NCI-H1694 treated with DMSO at 0.1 percent for 48 hours (cell line): ENCODE measurements around the gene PMP22.
"Not testable (repeated sequence)": the region's sequence is repeated elsewhere in the genome, so short reads cannot be mapped to it uniquely, and the experiment has no call there.

ENCODE experiments used
- DNase-seq: peaks from one replicate; lab custom pipeline; 2025; lab: John Stamatoyannopoulos, UW

The PMP22 gene

DNA sequence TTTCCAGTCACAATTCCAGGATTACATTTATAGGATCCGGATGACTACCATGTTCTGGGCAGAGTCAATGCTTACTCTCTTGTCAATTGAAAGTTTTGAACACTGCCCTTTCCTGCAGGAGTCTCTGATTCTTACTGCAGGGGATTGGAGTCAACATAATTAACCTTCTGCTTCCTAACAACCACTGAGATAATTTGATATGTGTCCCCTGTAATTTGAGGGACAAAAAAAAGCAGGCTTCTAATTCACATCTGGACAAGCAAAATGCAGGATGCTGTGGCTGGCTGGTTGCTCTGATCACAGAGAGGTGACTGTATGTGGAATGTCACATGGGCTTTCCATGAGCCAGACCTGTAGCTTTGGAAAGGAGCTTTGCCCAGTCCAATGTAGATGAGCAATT lies 54.9 kb downstream of the PMP22 start:
- no peak for DNase-seq

DNA sequence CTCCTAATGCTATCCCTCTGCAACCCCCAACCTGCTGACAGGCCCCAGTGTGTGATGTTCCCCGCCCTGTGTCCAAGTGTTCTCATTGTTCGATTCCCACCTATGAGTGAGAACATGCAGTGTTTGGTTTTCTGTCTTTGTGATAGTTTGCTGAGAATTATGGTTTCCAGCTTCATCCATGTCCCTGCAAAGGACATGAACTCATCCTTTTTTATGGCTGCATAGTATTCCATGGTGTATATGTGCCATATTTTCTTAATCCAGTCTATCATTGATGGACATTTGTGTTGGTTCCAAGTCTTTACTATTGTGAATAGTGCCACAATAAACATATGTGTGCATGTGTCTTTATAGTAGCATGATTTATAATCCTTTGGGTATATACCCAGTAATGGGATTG lies 62.1 kb downstream of the PMP22 start:
- DNase-seq: not testable (repeated sequence)

DNA sequence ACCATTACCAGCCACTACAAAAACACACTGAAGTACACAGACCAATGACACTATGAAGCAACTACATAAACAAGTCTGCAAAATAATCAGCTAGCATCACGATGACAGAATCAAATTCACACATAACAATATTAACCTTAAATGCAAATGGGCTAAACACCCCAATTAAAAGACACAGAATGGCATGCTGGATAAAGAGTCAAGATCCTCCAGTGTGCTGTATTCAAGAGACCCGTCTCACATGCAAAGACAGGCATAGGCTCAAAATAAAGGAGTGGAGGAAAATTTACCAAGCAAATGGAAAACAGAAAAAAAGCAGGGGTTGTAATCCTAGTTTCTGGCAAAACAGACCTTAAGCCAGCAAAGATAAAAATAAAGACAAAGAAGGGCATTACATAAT lies 64.6 kb downstream of the PMP22 start:
- DNase-seq: not testable (repeated sequence)

DNA sequence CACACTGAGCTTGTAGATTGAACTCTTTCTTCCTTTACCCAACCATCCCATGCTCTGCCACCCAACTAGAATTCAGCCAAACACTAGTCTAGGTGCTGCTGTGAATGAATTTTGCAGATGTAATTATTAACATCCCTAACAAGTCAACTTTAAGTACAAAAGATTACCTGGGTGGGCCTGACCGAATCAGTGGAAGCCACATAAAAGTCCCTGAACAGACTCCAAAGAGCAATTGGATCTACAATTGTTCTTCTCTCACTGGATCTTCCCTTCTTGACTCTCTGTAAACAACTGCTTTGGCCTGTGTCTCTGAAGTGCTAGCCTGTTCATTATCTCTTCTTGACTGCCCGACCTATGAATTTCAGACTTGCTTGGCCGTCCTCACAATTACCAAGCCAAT lies 67.9 kb downstream of the PMP22 start:
- no peak for DNase-seq

DNA sequence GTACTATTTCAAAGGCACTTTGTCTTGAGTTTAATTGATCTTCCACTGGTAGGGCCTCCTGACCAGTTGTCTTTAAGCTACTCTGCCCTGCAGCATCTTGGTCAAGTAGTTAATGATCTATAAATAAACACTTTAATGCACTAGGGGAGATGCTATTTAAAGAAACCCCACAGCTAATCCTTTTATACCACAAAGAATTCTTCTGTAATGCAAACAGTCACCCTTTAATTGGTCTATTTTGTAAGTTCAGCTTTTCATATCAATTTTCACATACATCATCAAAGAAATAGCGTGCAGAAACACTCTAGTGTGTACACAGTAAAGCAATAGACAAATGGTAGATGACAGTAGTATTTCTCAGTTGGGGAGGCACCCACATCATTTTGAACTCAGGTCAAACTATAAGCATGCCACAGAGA lies 70.3 kb downstream of the PMP22 start:
- no peak for DNase-seq

DNA sequence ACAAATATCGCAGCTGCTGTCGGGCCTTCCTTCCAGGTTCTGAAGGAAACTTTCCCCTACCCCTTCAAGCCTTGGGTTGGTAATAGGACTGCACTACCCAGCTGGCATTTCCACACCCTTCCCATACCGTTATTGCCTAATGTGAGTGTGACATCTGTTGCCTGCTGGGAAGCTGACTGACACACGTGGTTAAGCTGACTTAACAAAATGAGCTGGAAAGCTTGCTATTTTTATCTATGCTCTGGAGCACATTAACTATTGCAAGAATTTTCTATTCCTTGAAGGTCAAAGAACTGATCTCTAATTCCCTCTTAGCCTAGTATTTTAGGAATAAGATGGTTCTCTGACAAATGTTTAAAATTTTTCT lies 79.5 kb downstream of the PMP22 start:
- no peak for DNase-seq

DNA sequence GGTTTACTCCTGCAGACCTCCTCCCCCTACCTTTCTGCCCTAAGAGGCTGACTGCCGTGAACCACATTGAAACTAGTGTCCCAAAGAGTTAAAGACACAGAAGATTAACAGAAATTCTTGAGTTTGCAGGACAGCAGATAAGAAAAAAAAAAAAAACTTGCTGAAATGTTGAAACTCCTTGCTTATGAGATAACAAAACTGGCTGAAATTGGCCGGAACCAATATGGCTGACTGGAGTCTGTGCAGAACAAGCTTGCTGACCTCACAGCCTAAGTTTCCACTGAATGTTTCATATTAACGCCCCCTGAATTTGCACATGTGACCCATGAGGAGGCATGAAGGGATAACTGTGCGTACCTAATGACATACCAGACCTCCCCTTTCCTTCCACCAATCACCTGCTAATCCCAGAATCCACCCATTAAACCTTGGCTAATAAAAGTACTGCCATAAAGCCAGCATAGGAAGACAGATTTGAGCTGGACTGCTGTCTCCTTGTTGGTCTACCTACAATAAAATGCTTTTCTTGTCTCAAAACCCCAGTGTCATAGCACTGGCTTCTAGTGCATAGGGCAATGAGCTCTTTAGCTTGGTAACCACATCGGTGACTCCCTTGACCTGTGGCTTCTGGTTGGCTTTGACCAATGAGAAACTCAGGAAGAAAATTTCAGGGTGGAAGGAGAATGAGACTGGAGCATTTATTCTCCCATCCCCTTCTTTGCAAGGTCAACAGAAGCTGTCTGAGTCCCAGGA lies 80.1 kb downstream of the PMP22 start:
- no peak for DNase-seq

DNA sequence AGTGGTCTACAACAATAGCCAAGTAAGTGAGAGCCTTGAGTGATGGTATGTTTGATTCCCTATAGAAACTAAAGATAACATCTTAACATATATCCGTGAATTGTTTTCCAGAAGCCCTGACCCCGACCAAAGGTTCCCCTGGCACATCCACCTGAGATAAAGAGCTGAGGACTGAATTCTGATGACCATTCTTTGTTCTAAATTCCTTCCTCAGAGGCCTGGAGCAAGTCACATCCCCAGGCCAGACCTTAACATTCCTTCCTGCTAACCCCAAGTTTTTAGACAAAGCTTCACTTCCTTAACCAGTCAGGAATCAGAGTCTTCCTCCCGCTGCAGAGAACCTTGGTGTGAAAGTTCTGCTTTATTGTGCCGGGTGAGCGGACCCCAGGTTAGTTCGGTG lies 83.3 kb downstream of the PMP22 start:
- no peak for DNase-seq

DNA sequence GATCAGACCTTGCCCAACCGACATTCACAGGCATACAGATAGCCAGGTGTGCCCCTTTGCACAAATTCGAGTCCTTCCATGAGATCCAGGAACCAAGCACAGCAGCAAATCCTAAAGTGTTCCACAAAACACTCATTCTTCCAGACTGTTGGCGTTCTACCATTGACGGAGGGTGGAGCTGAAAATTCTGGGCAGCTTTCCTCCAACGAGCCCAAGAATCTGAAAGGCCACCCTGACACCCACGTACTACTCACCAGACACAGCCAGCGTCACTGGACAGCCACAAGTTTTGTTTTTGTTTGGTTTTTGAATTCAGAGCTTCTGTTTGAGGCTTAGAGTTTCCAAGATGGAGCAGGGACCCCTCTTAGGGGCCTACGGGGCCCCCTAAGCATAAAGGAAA lies 83.8 kb downstream of the PMP22 start:
- DNase-seq: no peak

DNA sequence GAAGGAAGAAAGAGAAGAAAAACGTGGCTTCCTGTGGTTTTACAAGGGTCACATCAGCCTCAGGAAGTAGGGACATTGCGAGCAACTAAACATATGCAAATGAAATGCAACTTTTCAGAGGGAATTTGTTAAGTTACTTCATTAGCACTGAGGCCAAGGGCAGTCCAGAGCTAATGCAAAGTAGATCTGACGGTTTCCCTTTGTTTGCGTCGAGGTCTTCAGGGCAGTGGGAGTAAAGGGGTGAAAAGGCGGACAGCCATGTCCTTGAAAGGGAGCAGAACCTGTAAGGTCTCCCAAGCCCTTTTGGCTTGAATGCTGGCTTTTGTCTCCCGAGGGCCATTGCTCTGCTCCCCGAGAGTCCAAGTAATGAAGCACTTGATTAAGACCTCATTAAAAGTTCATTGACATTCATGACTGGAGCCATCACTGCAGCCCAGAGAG lies 85.0 kb downstream of the PMP22 start:
- DNase-seq: no peak
